EL (cell line): ENCODE measurements around the gene JPH2.

Experiments
- DNase-seq: peaks from one replicate; pipeline ENCODE4 v3.0.0-alpha.2; 2016

The JPH2 gene

GRCh38 chr20:44186674-44187053 is 324 bp downstream of the JPH2 start:
- DNase-seq: no peak

- DNase-seq: no peak
Measured at GRCh38 chr20:44186201-44186600, 787 bp downstream of the JPH2 start.

- DNase-seq: no peak
Measured at GRCh38 chr20:44185574-44185973, 1.4 kb downstream of the JPH2 start.

- DNase-seq: no peak
Measured at GRCh38 chr20:44183282-44183681, 3.7 kb downstream of the JPH2 start.

- DNase-seq: no peak
Measured at GRCh38 chr20:44182863-44183262, 4.1 kb downstream of the JPH2 start.

GRCh38 chr20:44182135-44182765 is 4.7 kb downstream of the JPH2 start:
- no peak for DNase-seq

- DNase-seq: no peak
Measured at GRCh38 chr20:44181611-44182010, 5.4 kb downstream of the JPH2 start.

- no peak for DNase-seq
Measured at GRCh38 chr20:44180814-44181213, 6.2 kb downstream of the JPH2 start.

- DNase-seq: no peak
Measured at GRCh38 chr20:44176833-44177534, 10.0 kb downstream of the JPH2 start.

- DNase-seq: no peak
Measured at GRCh38 chr20:44174996-44175765, 11.8 kb downstream of the JPH2 start.

- no peak for DNase-seq
Measured at GRCh38 chr20:44173846-44174245, 13.1 kb downstream of the JPH2 start.

GRCh38 chr20:44173116-44173515 is 13.9 kb downstream of the JPH2 start:
- no peak for DNase-seq

GRCh38 chr20:44172572-44172950 is 14.4 kb downstream of the JPH2 start:
- no peak for DNase-seq

- no peak for DNase-seq
Measured at GRCh38 chr20:44171775-44172571, 15.0 kb downstream of the JPH2 start.

GRCh38 chr20:44170816-44171410 is 16.1 kb downstream of the JPH2 start:
- DNase-seq: no peak

GRCh38 chr20:44167736-44168135 is 19.3 kb downstream of the JPH2 start:
- DNase-seq: no peak

GRCh38 chr20:44166477-44166876 is 20.5 kb downstream of the JPH2 start:
- DNase-seq: peak; percentile 76

GRCh38 chr20:44166008-44166407 is 21.0 kb downstream of the JPH2 start:
- DNase-seq: peak; percentile 81

- no peak for DNase-seq
Measured at GRCh38 chr20:44160133-44160532, 26.9 kb downstream of the JPH2 start.

- no peak for DNase-seq
Measured at GRCh38 chr20:44159711-44160110, 27.3 kb downstream of the JPH2 start.

GRCh38 chr20:44159125-44159524 is 27.9 kb downstream of the JPH2 start:
- no peak for DNase-seq

- DNase-seq: no peak
Measured at GRCh38 chr20:44157061-44157460, 29.9 kb downstream of the JPH2 start.

- peak; percentile 86 for DNase-seq
Measured at GRCh38 chr20:44154521-44155001, 32.4 kb downstream of the JPH2 start.
